ENCODE measurements around the gene BCAS3.

- TF ChIP-seq CTCF (conservative IDR thresholded peaks at IDR 0.05) (no peak), ZFX (IDR thresholded peaks at IDR 0.05) (no peak)
These were observed 674.2 kb downstream of the BCAS3 start for GRCh38 chr17:61351745-61352407.

All from C4-2B (cell line).